GM12878 (cell line): ENCODE data around the gene MAGI3. TPM values are rescaled to one million over a fixed set of nuclear protein-coding genes. Genes with fewer than 3 reads are reported as not detected.

Experiments
- ATAC-seq: fragments of 200-7000 bp; cut with Tn5 transposase; 3 replicates; pipeline ENCODE4 v1.9.1; 2020; ENCODE audit warnings: mild to moderate bottlenecking, moderate library complexity
- BruUV-seq: library from RNA; stranded (reverse); fragments of 400-500 nt; replicated peaks from 2 replicates; lab custom pipeline; 2021; lab: Mats Ljungman, UMichigan
- CTCF ChIA-PET: fragments of 300-600 bp; sonication (Branson Sonifier 250); formaldehyde crosslinking; extraction: SDS; loops from one replicate; lab custom pipeline; 2021; ENCODE audit warnings: inconsistent platforms; lab: Yijun Ruan, JAX
- POLR2A ChIA-PET: fragments of 350-600 bp; formaldehyde crosslinking; extraction: SDS; loops from one replicate; lab custom pipeline; 2021; ENCODE audit warnings: inconsistent platforms; lab: Charles Lee
- RAD21 ChIA-PET: fragments of 300-600 bp; sonication (Branson Sonifier 250); formaldehyde crosslinking; loops from one replicate; lab custom pipeline; 2023; ENCODE audit warnings: antibody characterized with exemption; ENCODE audit not compliant: unreplicated experiment; lab: Charles Lee
- SMC1A ChIA-PET: fragments of 300-600 bp; sonication (Branson Sonifier 250); formaldehyde crosslinking; loops from one replicate; lab custom pipeline; 2023; ENCODE audit not compliant: unreplicated experiment, uncharacterized antibody; lab: Charles Lee
- DNase-seq: peaks from one replicate; pipeline ENCODE4 v3.0.0-alpha.2; 2011; ENCODE audit warnings: low read depth, low spot score
- FAIRE-seq: peaks from 3 replicates; lab custom pipeline; 2011; peaks lifted over from hg19 to GRCh38; lab: Jason Lieb, UNC
- H2AFZ ChIP-seq: 2 replicates; pipeline ENCODE4 v1.6.0; 2011; ENCODE audit warnings: low read depth, low read length, control low read depth; ENCODE audit not compliant: control insufficient read depth
- H3K27ac ChIP-seq: 2 replicates; pipeline ENCODE4 v1.5.1; 2011; ENCODE audit warnings: control low read depth; ENCODE audit not compliant: control insufficient read depth, insufficient read depth
- H3K27me3 ChIP-seq, 2 experiments: replicated peaks in 1 of 2; 2 replicates each; pipeline versions ENCODE4 v1.6.0 to v1.6.1; 2011; ENCODE audit warnings: low read length in 1 of 2; ENCODE audit not compliant: control insufficient read depth in 2 of 2, insufficient read depth in 2 of 2
- H3K36me3 ChIP-seq, 2 experiments: 2 replicates each; pipeline ENCODE4 v1.5.1; 2011; ENCODE audit warnings: low read length in 1 of 2; ENCODE audit not compliant: control insufficient read depth in 2 of 2, insufficient read depth in 2 of 2
- H3K4me1 ChIP-seq: 2 replicates; pipeline ENCODE4 v1.6.1; 2011; ENCODE audit warnings: mild to moderate bottlenecking, low read length, moderate library complexity, mixed read lengths; ENCODE audit not compliant: control insufficient read depth, insufficient read depth
- H3K4me2 ChIP-seq: 2 replicates; pipeline ENCODE4 v1.6.0; 2011; ENCODE audit warnings: control low read depth; ENCODE audit not compliant: control insufficient read depth, insufficient read depth
- H3K4me3 ChIP-seq: fragments of 200-600 bp; sonication (generic); 2 replicates; pipeline ENCODE4 v1.5.1; 2016
- H3K79me2 ChIP-seq: 2 replicates; pipeline ENCODE4 v1.6.0; 2011; ENCODE audit warnings: low read length; ENCODE audit not compliant: control insufficient read depth, insufficient read depth
- H3K9ac ChIP-seq: 2 replicates; pipeline ENCODE4 v1.8.0; 2011; ENCODE audit warnings: low read length, control low read depth, mixed read lengths; ENCODE audit not compliant: control insufficient read depth, insufficient read depth
- H3K9me3 ChIP-seq: replicated peaks from 3 replicates; pipeline ENCODE4 v1.5.1; 2011; ENCODE audit warnings: mild to moderate bottlenecking, low read length; ENCODE audit not compliant: control insufficient read depth, insufficient read depth
- H4K20me1 ChIP-seq: 2 replicates; pipeline ENCODE4 v1.6.0; 2011; ENCODE audit not compliant: control insufficient read depth, insufficient read depth
- CBFB ChIP-seq: IDR thresholded peaks from 2 replicates; pipeline ENCODE4 v1.6.1; 2016; ENCODE audit warnings: antibody characterized with exemption, low read depth
- CEBPB ChIP-seq, 2 experiments: fragments of 150-350 bp in 1 of 2; IDR thresholded peaks; 2 replicates each; pipeline ENCODE4 v1.6.1; 2012 to 2014; ENCODE audit warnings: low read depth in 2 of 2, low read length in 2 of 2, borderline replicate concordance in 1 of 2, inconsistent platforms in 1 of 2
- CEBPZ ChIP-seq: fragments of 150-350 bp; IDR thresholded peaks from 2 replicates; pipeline ENCODE4 v1.6.1; 2016; ENCODE audit warnings: low read depth, low read length
- CHD4 ChIP-seq: fragments of 200-600 bp; sonication (generic); IDR thresholded peaks from 2 replicates; pipeline ENCODE4 v1.6.1; 2016; ENCODE audit warnings: mild to moderate bottlenecking
- CREM ChIP-seq: IDR thresholded peaks from 2 replicates; pipeline ENCODE4 v1.6.1; 2014; ENCODE audit warnings: antibody characterized with exemption, low read depth
- E2F4 ChIP-seq: IDR thresholded peaks from 2 replicates; pipeline ENCODE4 v1.6.1; 2012; ENCODE audit warnings: low read depth, low read length, improper control_type of control experiment
- ELK1 ChIP-seq: IDR thresholded peaks from 2 replicates; pipeline ENCODE4 v1.6.1; 2012; ENCODE audit warnings: low read depth, low read length, improper control_type of control experiment
- ETV6 ChIP-seq, 2 experiments: fragments of 450-650 bp in 1 of 2; IDR thresholded peaks in 1 of 2; conservative IDR thresholded peaks in 1 of 2; 2 replicates each; pipeline ENCODE4 v1.6.1; 2014; ENCODE audit warnings: antibody characterized with exemption in 1 of 2, borderline replicate concordance in 1 of 2, low read depth in 1 of 2, mild to moderate bottlenecking in 1 of 2, moderate library complexity in 1 of 2
- NR2F1 ChIP-seq: fragments of 450-650 bp; conservative IDR thresholded peaks from 2 replicates; pipeline ENCODE4 v1.6.1; 2017; ENCODE audit warnings: mild to moderate bottlenecking
- PKNOX1 ChIP-seq: fragments of 450-650 bp; IDR thresholded peaks from 2 replicates; pipeline ENCODE4 v1.6.1; 2016; ENCODE audit warnings: mild to moderate bottlenecking
- POLR2AphosphoS5 ChIP-seq: IDR thresholded peaks from 2 replicates; pipeline ENCODE4 v1.6.1; 2011; ENCODE audit warnings: mild to moderate bottlenecking, low read length, inconsistent platforms
- POU2F2 ChIP-seq: IDR thresholded peaks from 3 replicates; pipeline ENCODE4 v1.6.1; 2011; ENCODE audit warnings: low read depth, mild to moderate bottlenecking, low read length, borderline replicate concordance
- RBBP5 ChIP-seq: fragments of 200-600 bp; sonication (generic); conservative IDR thresholded peaks from 2 replicates; pipeline ENCODE4 v1.6.1; 2016
- SKIL ChIP-seq: fragments of 450-650 bp; IDR thresholded peaks from 2 replicates; pipeline ENCODE4 v1.6.1; 2017; ENCODE audit warnings: mild to moderate bottlenecking, low read depth, inconsistent platforms; ENCODE audit not compliant: poor library complexity, severe bottlenecking
- SMAD1 ChIP-seq: fragments of 450-650 bp; IDR thresholded peaks from 2 replicates; pipeline ENCODE4 v1.6.1; 2018; ENCODE audit warnings: mild to moderate bottlenecking, low read depth; ENCODE audit not compliant: partially characterized antibody
- SMC3 ChIP-seq: IDR thresholded peaks from 2 replicates; pipeline ENCODE4 v1.6.1; 2011; ENCODE audit warnings: low read length, improper control_type of control experiment, borderline replicate concordance
- in situ Hi-C: fragments of 300-500 bp; cut with MboI; formaldehyde crosslinking; loops from 9 replicates; pipeline ENCODE4 v1.14.3; 2018; ENCODE audit warnings: mixed read lengths
- intact Hi-C: fragments of 100-400 bp; cut with micrococcal nuclease; formaldehyde crosslinking; loops from one replicate; pipeline ENCODE4 v1.14.2; 2022; ENCODE audit not compliant: unreplicated experiment
- polyA plus RNA-seq, 11 experiments: library from polyadenylated mRNA; depleted of rRNA in 4 of 11; unstranded in 6 of 11; stranded (reverse) in 5 of 11; fragments of >200 nt; fragmentation: Nextera tagmentation in 4 of 11; fragmentation: Illumina TruSeq in 1 of 11; extraction: Ambion mirVana in 4 of 11; extraction: Trizol in 1 of 11; gene quantifications; 1 replicate in 1 of 11; 2 replicates in 10 of 11; pipeline versions ENCODE4 v1.2.1 to v1.2.3, GENCODE V29; 2011 to 2016; ENCODE audit warnings: inconsistent platforms in 2 of 11, missing spikeins in 2 of 11, low read depth in 1 of 11
- total RNA-seq, 4 experiments: library from RNA; depleted of rRNA in 3 of 4; stranded (reverse); fragments of >200 nt in 3 of 4; fragmentation: Illumina TruSeq in 1 of 4; extraction: Trizol in 1 of 4; gene quantifications; 2 replicates each; pipeline versions ENCODE4 v1.2.1 to v1.2.3, GENCODE V29; 2013 to 2021

The MAGI3 gene
- total and polyA plus RNA-seq, 10 of the 15 experiments (the other 5 are each of a cell fraction or from before 2014, with no cell fraction given), result 0.17 to 0.65 (median 0.32) TPM

GRCh38 chr1:113519556-113519955, 129.2 kb downstream of the MAGI3 start:
- intact Hi-C loops, result no loop called here
- H3K9me3 ChIP-seq, result no peaks in the 10 kb centered on the region; the same call in 2 of the 3 replicates
- no peak overlapping the region for H3K4me2 ChIP-seq
- TF ChIP-seq CHD4, result no peak
- TF ChIP-seq POLR2AphosphoS5, result no peak
- no peak for TF ChIP-seq CBFB
- no peak for TF ChIP-seq SKIL
- no peak for TF ChIP-seq ETV6 (conservative IDR thresholded peaks at IDR 0.05 in 1 of 2, IDR thresholded peaks at IDR 0.05 in 1 of 2; ENCODE audit: borderline replicate concordance in 1 of 2, low read depth in 1 of 2)
- TF ChIP-seq CEBPZ, result no peak
- TF ChIP-seq PKNOX1, result no peak
- TF ChIP-seq CEBPB (IDR thresholded peaks at IDR 0.05; ENCODE audit: borderline replicate concordance in 1 of 2, low read depth in 2 of 2, low read length in 2 of 2), result no peak
- no peak for TF ChIP-seq ELK1
- TF ChIP-seq E2F4, result no peak
- TF ChIP-seq SMAD1, result no peak
- no peak for TF ChIP-seq POU2F2
- TF ChIP-seq NR2F1, result no peak
- no peak for TF ChIP-seq SMC3
- no peak for TF ChIP-seq RBBP5
- no peak for TF ChIP-seq CREM
- TF ChIP-seq, all 136 proteins: peak for 0
- SMC1A ChIA-PET, result interaction anchor here (0.7 kb wide), 1 partner anchor 13 kb away, joined by 3 read pairs; no protein-coding TSS in a partner anchor
- no peaks in the 10 kb centered on the region for H3K79me2 ChIP-seq
- H3K4me1 ChIP-seq, result no peaks in the 10 kb centered on the region
- H3K27ac ChIP-seq, result no peak overlapping the region
- RAD21 ChIA-PET, result no interaction called here
- H3K36me3 ChIP-seq, result no peaks in the 10 kb centered on the region
- H3K4me3 ChIP-seq, result no peak overlapping the region
- DNase-seq (no peak), ATAC-seq (no peak), FAIRE-seq (no peak)
- H4K20me1 ChIP-seq, result no peaks in the 10 kb centered on the region
- no peaks in the 10 kb centered on the region for H3K27me3 ChIP-seq
- H2AFZ ChIP-seq, result no peak overlapping the region
- BruUV-seq, result no TSS peak
- POLR2A ChIA-PET, result no interaction called here
- CTCF ChIA-PET, result interaction anchor here (0.6 kb wide), 1 partner anchor 406 kb away, joined by 5 read pairs; no protein-coding TSS in a partner anchor
- in situ Hi-C loops, result no loop called here
- no peak overlapping the region for H3K9ac ChIP-seq
